ENCODE results near the gene CDCA4.
"Not testable (repeated sequence)": the region's sequence is repeated elsewhere in the genome, so short reads cannot be mapped to it uniquely, and the experiment has no call there.

CDCA4 gene

GRCh38 chr14:105042813-105043212 lies 21.9 kb upstream of the CDCA4 start:
- Histone ChIP-seq H3K4me2 (ENCODE audit: low read length) (no peak overlapping the region), H3F3A (ENCODE audit: control insufficient read depth, insufficient read depth) (0 out of 2 replicates have a peak, but pooled peaks cover 4% of the 10 kb centered on the region), H3K36me3 (ENCODE audit: control insufficient read depth, low read length) (no peaks in the 10 kb centered on the region), H3K27ac (ENCODE audit: low read depth, low read length) (no peak overlapping the region), H3K27me3 (ENCODE audit: control insufficient read depth, low read length) (peaks cover 20% of the 10 kb centered on the region), H4K20me1 (ENCODE audit: control insufficient read depth, insufficient read depth, low read depth, low read length) (no peaks in the 10 kb centered on the region), H3K4me3 (ENCODE audit: low read length) (no peak overlapping the region), H3K79me2 (ENCODE audit: control insufficient read depth, low read length) (no peaks in the 10 kb centered on the region), H3K4me1 (ENCODE audit: control insufficient read depth, low read length) (peaks cover 6% of the 10 kb centered on the region), H3K9me2 (replicated peaks; ENCODE audit: control insufficient read depth, low read length) (no peaks in the 10 kb centered on the region), H3K9me3 (ENCODE audit: control insufficient read depth, insufficient read depth, low read length) (no peaks in the 10 kb centered on the region)
- no peak for TF ChIP-seq CTCF (IDR thresholded peaks at IDR 0.05; ENCODE audit: low read depth, low read length, poor library complexity, severe bottlenecking)
- TF ChIP-seq EZH2phosphoT487 (IDR thresholded peaks at IDR 0.05; ENCODE audit: borderline replicate concordance, low read length) = no peak

- Histone ChIP-seq H3K27ac (ENCODE audit: low read depth, low read length) (no peak overlapping the region), H3K4me2 (ENCODE audit: low read length) (no peak overlapping the region), H3K9me2 (replicated peaks; ENCODE audit: control insufficient read depth, low read length) (no peaks in the 10 kb centered on the region), H3K79me2 (ENCODE audit: control insufficient read depth, low read length) (no peaks in the 10 kb centered on the region), H3F3A (ENCODE audit: control insufficient read depth, insufficient read depth) (0 out of 2 replicates have a peak, but pooled peaks cover 4% of the 10 kb centered on the region), H3K4me1 (ENCODE audit: control insufficient read depth, low read length) (peaks cover 6% of the 10 kb centered on the region), H3K27me3 (ENCODE audit: control insufficient read depth, low read length) (peaks cover 20% of the 10 kb centered on the region), H3K36me3 (ENCODE audit: control insufficient read depth, low read length) (no peaks in the 10 kb centered on the region), H3K4me3 (ENCODE audit: low read length) (no peak overlapping the region), H3K9me3 (ENCODE audit: control insufficient read depth, insufficient read depth, low read length) (no peaks in the 10 kb centered on the region), H4K20me1 (ENCODE audit: control insufficient read depth, insufficient read depth, low read depth, low read length) (no peaks in the 10 kb centered on the region)
- TF ChIP-seq EZH2phosphoT487 (IDR thresholded peaks at IDR 0.05; ENCODE audit: borderline replicate concordance, low read length) = no peak
- TF ChIP-seq CTCF (IDR thresholded peaks at IDR 0.05; ENCODE audit: low read depth, low read length, poor library complexity, severe bottlenecking) = no peak
Observed at GRCh38 chr14:105041841-105042765, 21.2 kb upstream of the CDCA4 start.

- H3K4me2 ChIP-seq (ENCODE audit: low read length) = no peak overlapping the region
- 0 out of 2 replicates have a peak, but pooled peaks cover 3% of the 10 kb centered on the region for H3F3A ChIP-seq (ENCODE audit: control insufficient read depth, insufficient read depth)
- no peaks in the 10 kb centered on the region for H3K79me2 ChIP-seq (ENCODE audit: control insufficient read depth, low read length)
- H3K4me1 ChIP-seq (ENCODE audit: control insufficient read depth, low read length) = no peaks in the 10 kb centered on the region
- H3K4me3 ChIP-seq (ENCODE audit: low read length) = no peak overlapping the region
- no peak overlapping the region for H3K27ac ChIP-seq (ENCODE audit: low read depth, low read length)
- H3K36me3 ChIP-seq (ENCODE audit: control insufficient read depth, low read length) = no peaks in the 10 kb centered on the region
- TF ChIP-seq CTCF (IDR thresholded peaks at IDR 0.05; ENCODE audit: low read depth, low read length, poor library complexity, severe bottlenecking) (no peak), EZH2phosphoT487 (IDR thresholded peaks at IDR 0.05; ENCODE audit: borderline replicate concordance, low read length) (no peak)
- H3K27me3 ChIP-seq (ENCODE audit: control insufficient read depth, low read length) = peaks cover 16% of the 10 kb centered on the region
- H4K20me1 ChIP-seq (ENCODE audit: control insufficient read depth, insufficient read depth, low read depth, low read length) = no peaks in the 10 kb centered on the region
- H3K9me3 ChIP-seq (ENCODE audit: control insufficient read depth, insufficient read depth, low read length) = no peaks in the 10 kb centered on the region
- no peaks in the 10 kb centered on the region for H3K9me2 ChIP-seq (replicated peaks; ENCODE audit: control insufficient read depth, low read length)
Observed at GRCh38 chr14:105039458-105040205, 18.7 kb upstream of the CDCA4 start.

GRCh38 chr14:105035616-105036015 lies 14.7 kb upstream of the CDCA4 start:
- not testable (repeated sequence) for H3K27ac ChIP-seq (ENCODE audit: low read depth, low read length); H4K20me1 ChIP-seq (ENCODE audit: control insufficient read depth, insufficient read depth, low read depth, low read length); H3K4me1 ChIP-seq (ENCODE audit: control insufficient read depth, low read length); H3K4me2 ChIP-seq (ENCODE audit: low read length); H3K9me2 ChIP-seq (replicated peaks; ENCODE audit: control insufficient read depth, low read length); H3K27me3 ChIP-seq (ENCODE audit: control insufficient read depth, low read length); H3F3A ChIP-seq (ENCODE audit: control insufficient read depth, insufficient read depth); H3K79me2 ChIP-seq (ENCODE audit: control insufficient read depth, low read length); H3K9me3 ChIP-seq (ENCODE audit: control insufficient read depth, insufficient read depth, low read length); H3K36me3 ChIP-seq (ENCODE audit: control insufficient read depth, low read length); H3K4me3 ChIP-seq (ENCODE audit: low read length)
